Endothelial cell of umbilical vein (primary cell): Measurements from ENCODE around the gene GALR2. TPM values are rescaled to one million over a fixed set of nuclear protein-coding genes. Genes with fewer than 3 reads are reported as not detected.

Source experiments
- BruUV-seq: library from RNA; stranded (reverse); fragments of 400-500 nt; replicated peaks from 2 replicates; lab custom pipeline; 2021; lab: Mats Ljungman, UMichigan
- CTCF ChIA-PET: fragments of 300-600, 350-600 bp; sonication (Branson Sonifier 250); formaldehyde crosslinking; loops from one replicate; lab custom pipeline; 2021; ENCODE audit warnings: antibody characterized with exemption, inconsistent platforms; lab: Charles Lee
- POLR2A ChIA-PET: fragments of 300-600, 350-600 bp; sonication (Branson Sonifier 250); formaldehyde crosslinking; loops from one replicate; lab custom pipeline; 2021; ENCODE audit warnings: antibody characterized with exemption, inconsistent platforms; lab: Charles Lee
- DNase-seq: peaks from one replicate; pipeline ENCODE4 v3.0.0-alpha.2; 2011; ENCODE audit warnings: low read depth, low spot score
- FAIRE-seq: peaks from 2 replicates; lab custom pipeline; 2011; peaks lifted over from hg19 to GRCh38; lab: Jason Lieb, UNC
- H2AFZ ChIP-seq: 2 replicates; pipeline ENCODE4 v1.6.0; 2012; ENCODE audit warnings: low read depth, low read length, control low read depth, inconsistent platforms
- H3K27ac ChIP-seq: 2 replicates; pipeline ENCODE4 v1.5.1; 2011; ENCODE audit warnings: low read depth, mild to moderate bottlenecking, control low read depth, low read length, moderate library complexity; ENCODE audit not compliant: insufficient read depth
- H3K27me3 ChIP-seq, 2 experiments: 2 replicates each; pipeline versions ENCODE4 v1.6.0 to v1.6.1; 2011; ENCODE audit warnings: low read length in 2 of 2, mixed read lengths in 1 of 2; ENCODE audit not compliant: control insufficient read depth in 2 of 2, insufficient read depth in 2 of 2
- H3K36me3 ChIP-seq, 2 experiments: 2 replicates in 1 of 2; 3 replicates in 1 of 2; pipeline ENCODE4 v1.5.1; 2011; ENCODE audit warnings: low read length in 2 of 2, mild to moderate bottlenecking in 1 of 2, moderate library complexity in 1 of 2; ENCODE audit not compliant: control insufficient read depth in 2 of 2, insufficient read depth in 2 of 2; ENCODE audit errors: extremely low read depth in 1 of 2
- H3K4me1 ChIP-seq: 3 replicates; pipeline ENCODE4 v1.5.1; 2011; ENCODE audit warnings: mild to moderate bottlenecking, low read length; ENCODE audit not compliant: control insufficient read depth, insufficient read depth; ENCODE audit errors: extremely low read depth
- H3K4me2 ChIP-seq: 2 replicates; pipeline ENCODE4 v1.6.1; 2011; ENCODE audit warnings: low read length, control low read depth, mixed read lengths; ENCODE audit not compliant: insufficient read depth
- H3K4me3 ChIP-seq, 3 experiments: fragments of 200-600 bp in 1 of 3; sonication (generic), shearing (Covaris generic) in 1 of 3; replicated peaks in 1 of 3; 2 replicates each; pipeline ENCODE4 v1.5.1; 2011 to 2016; ENCODE audit warnings: control low read depth in 3 of 3, low read length in 3 of 3, mild to moderate bottlenecking in 2 of 3, inconsistent platforms in 1 of 3, low read depth in 1 of 3, moderate library complexity in 1 of 3; ENCODE audit not compliant: insufficient read depth in 1 of 3
- H3K79me2 ChIP-seq: 2 replicates; pipeline ENCODE4 v1.6.0; 2012; ENCODE audit warnings: low read length, inconsistent platforms; ENCODE audit not compliant: control insufficient read depth, insufficient read depth
- H3K9ac ChIP-seq: replicated peaks from 2 replicates; pipeline ENCODE3; 2011; ENCODE audit warnings: low read length, control low read depth; ENCODE audit not compliant: insufficient read depth; ENCODE audit errors: extremely low read depth
- H3K9me1 ChIP-seq: replicated peaks from 3 replicates; pipeline ENCODE4 v1.6.0; 2011; ENCODE audit warnings: mild to moderate bottlenecking, low read length; ENCODE audit not compliant: control insufficient read depth, insufficient read depth; ENCODE audit errors: extremely low read depth
- H3K9me3 ChIP-seq: replicated peaks from 2 replicates; pipeline ENCODE4 v1.5.1; 2012; ENCODE audit warnings: low read length, inconsistent platforms; ENCODE audit not compliant: control insufficient read depth, insufficient read depth
- H4K20me1 ChIP-seq: replicated peaks from 2 replicates; pipeline ENCODE3; 2011; ENCODE audit warnings: mild to moderate bottlenecking, low read length; ENCODE audit not compliant: control insufficient read depth, insufficient read depth; ENCODE audit errors: extremely low read depth
- EZH2 ChIP-seq: IDR thresholded peaks from 2 replicates; pipeline ENCODE4 v1.6.1; 2012; ENCODE audit warnings: borderline replicate concordance, low read depth, mild to moderate bottlenecking, moderate library complexity, low read length, inconsistent platforms; ENCODE audit not compliant: severe bottlenecking
- FOS ChIP-seq: IDR thresholded peaks from 2 replicates; pipeline ENCODE4 v1.6.1; 2011; ENCODE audit warnings: mild to moderate bottlenecking, low read length, moderate library complexity, borderline replicate concordance; ENCODE audit not compliant: insufficient read depth
- GATA2 ChIP-seq: IDR thresholded peaks from 2 replicates; pipeline ENCODE4 v1.7.0; 2011; ENCODE audit warnings: low read depth, mild to moderate bottlenecking, moderate library complexity, mixed read lengths, low read length; ENCODE audit not compliant: insufficient read length, insufficient read depth
- JUN ChIP-seq: IDR thresholded peaks from 2 replicates; pipeline ENCODE4 v1.6.1; 2011; ENCODE audit warnings: borderline replicate concordance, low read depth; ENCODE audit not compliant: insufficient read length, insufficient read depth
- MYC ChIP-seq: IDR thresholded peaks from one replicate; pipeline ENCODE4 v1.6.1; 2011; ENCODE audit warnings: mild to moderate bottlenecking, low read depth, low read length
- POLR2A ChIP-seq: IDR thresholded peaks from 2 replicates; pipeline ENCODE4 v1.6.1; 2012; ENCODE audit warnings: low read depth, mild to moderate bottlenecking, control low read depth, low read length
- POLR2AphosphoS5 ChIP-seq: IDR thresholded peaks from 2 replicates; pipeline ENCODE4 v1.6.1; 2012; ENCODE audit warnings: low read depth, mild to moderate bottlenecking, control low read depth, low read length, moderate library complexity; ENCODE audit not compliant: insufficient read depth
- dilution Hi-C: fragments of 300-500 bp; cut with MboI; formaldehyde crosslinking; loops from one replicate; pipeline ENCODE4 v1.15.0; 2019; ENCODE audit warnings: low sequenced_read_pairs; ENCODE audit not compliant: extremely low pct_ligation_motif_present
- intact Hi-C: fragments of 100-400 bp; cut with micrococcal nuclease; formaldehyde crosslinking; loops from one replicate; pipeline ENCODE4 v1.10.0; 2022
- polyA plus RNA-seq, 4 experiments: library from polyadenylated mRNA; depleted of rRNA in 3 of 4; stranded (reverse) in 3 of 4; unstranded in 1 of 4; fragments of >200 nt; gene quantifications; 2 replicates each; pipeline versions ENCODE4 v1.2.1 to v1.2.3, GENCODE V29; 2011 to 2012; ENCODE audit warnings: missing spikeins in 1 of 4
- total RNA-seq: library from RNA; stranded (reverse); gene quantifications from 2 replicates; pipeline ENCODE4 v1.2.3, GENCODE V29; 2021
- TF ChIP-seq, protein P1 (sequence below): IDR thresholded peaks from 2 replicates; pipeline ENCODE4 v1.6.1; 2011; ENCODE audit not compliant: insufficient read depth, insufficient read length
- TF ChIP-seq, protein P2 (sequence below), 2 donors: IDR thresholded peaks; 1 replicate in 1 of 2; 2 replicates in 1 of 2; pipeline ENCODE4 v1.5.1; 2011; ENCODE audit warnings: low read length in 2 of 2, mild to moderate bottlenecking in 2 of 2, moderate library complexity in 2 of 2, control low read depth in 1 of 2, inconsistent platforms in 1 of 2, low read depth in 1 of 2; ENCODE audit not compliant: insufficient read depth in 1 of 2; ENCODE audit errors: extremely low read depth in 1 of 2

Gene GALR2
- total and polyA plus RNA-seq, 2 donors (not counting 3 experiments of a cell fraction or from before 2014, with no cell fraction given), result 0.47 TPM; not detected in 1

DNA sequence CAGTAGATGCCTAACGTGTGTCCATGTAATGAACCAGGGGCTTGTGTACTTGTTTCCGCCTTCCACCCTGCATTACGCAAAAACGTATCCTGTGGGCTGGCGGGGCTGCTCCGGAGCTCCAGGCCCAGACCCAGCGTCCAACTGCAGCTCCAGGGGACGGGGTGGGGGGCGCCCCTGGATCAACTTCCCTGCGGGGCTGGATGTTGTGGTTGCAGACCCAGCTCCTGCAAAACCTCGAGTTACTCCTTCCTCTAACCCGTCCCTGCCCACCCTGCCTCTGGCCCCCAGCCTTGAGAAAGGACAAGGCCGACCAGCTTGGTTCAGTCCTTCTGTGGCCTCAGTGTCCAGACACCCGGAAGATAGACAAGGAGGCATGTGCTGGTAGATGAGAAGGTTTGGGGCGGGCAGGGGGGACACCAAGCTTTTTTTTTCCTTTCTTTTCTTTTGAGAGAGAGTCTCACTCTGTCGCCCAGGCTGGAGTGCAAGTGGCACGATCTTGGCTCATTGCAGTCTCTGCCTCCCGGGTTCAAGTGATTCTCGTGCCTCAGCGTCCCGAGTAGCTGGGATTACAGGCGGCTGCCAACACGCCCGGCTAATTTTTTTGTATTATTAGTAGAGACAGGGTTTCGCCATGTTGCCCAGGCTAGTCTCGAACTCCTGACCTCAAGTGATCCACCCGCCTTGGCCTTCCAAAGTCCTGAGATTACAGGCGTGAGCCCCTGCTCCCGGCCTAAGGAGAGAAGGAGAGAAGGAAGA is 29.7 kb downstream of the GALR2 start:
- POLR2A ChIA-PET, result no interaction called here
- Histone ChIP-seq H3K4me1 (peaks cover 8% of the 10 kb centered on the region), H3K9me1 (no peaks in the 10 kb centered on the region), H3K4me3 (peak overlapping the region; percentile 73 to 87 (median 78)), H3K9ac (peak overlapping the region; percentile 69), H3K4me2 (peak overlapping the region; percentile 79), H2AFZ (peak overlapping the region; percentile 98), H3K79me2 (peaks cover 11% of the 10 kb centered on the region), H3K36me3 (peaks cover 0 to 7% of the 10 kb centered on the region in 2 experiments), H4K20me1 (no peaks in the 10 kb centered on the region), H3K27ac (no peak overlapping the region), H3K27me3 (no peaks in the 10 kb centered on the region), H3K9me3 (no peaks in the 10 kb centered on the region)
- no peak for TF ChIP-seq EZH2
- DNase-seq (no peak), FAIRE-seq (no peak)
- CTCF ChIA-PET, result interaction anchor here (1.2 to 4.2 kb wide), 3 partner anchors 11 to 175 kb away, joined by 4 to 24 read pairs (median 4); no protein-coding TSS in a partner anchor
- BruUV-seq, result TSS peak; percentile 98
- intact Hi-C loops (no loop called here), dilution Hi-C loops (no loop called here)

DNA sequence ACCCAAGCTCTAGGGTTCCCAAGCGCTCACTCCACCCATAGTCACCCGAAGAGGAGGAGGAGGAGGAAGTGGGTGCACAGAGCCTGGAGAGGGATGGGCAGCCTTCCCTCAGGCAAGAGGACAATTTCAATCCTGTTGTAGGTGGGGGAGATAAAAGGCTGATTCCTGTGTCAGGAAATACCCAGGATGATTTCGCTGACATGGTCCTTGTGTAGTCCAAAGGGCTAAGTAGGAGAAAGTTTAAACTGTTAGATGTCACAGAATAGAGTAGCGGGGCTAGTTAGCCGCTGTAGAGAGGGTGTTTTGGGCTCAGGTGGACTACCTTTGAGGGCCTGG is 30.3 kb downstream of the GALR2 start:
- DNase-seq (no peak), FAIRE-seq (no peak)
- Histone ChIP-seq H3K4me2 (no peak overlapping the region), H3K4me1 (peaks cover 8% of the 10 kb centered on the region), H3K36me3 (peaks cover 0 to 7% of the 10 kb centered on the region in 2 experiments), H2AFZ (no peak overlapping the region), H3K9me1 (no peaks in the 10 kb centered on the region), H4K20me1 (no peaks in the 10 kb centered on the region), H3K27ac (no peak overlapping the region), H3K9me3 (no peaks in the 10 kb centered on the region), H3K79me2 (peaks cover 11% of the 10 kb centered on the region), H3K27me3 (no peaks in the 10 kb centered on the region), H3K9ac (no peak overlapping the region), H3K4me3 (no peak overlapping the region)
- BruUV-seq, result no TSS peak
- intact Hi-C loops, result loop anchor here (5.0 kb wide), 1 partner anchor 93 kb away; no protein-coding TSS in a partner anchor
- ChIA-PET POLR2A (no interaction called here), CTCF (interaction anchor here (4.2 kb wide), 1 partner anchor 175 kb away, joined by 24 read pairs; no protein-coding TSS in a partner anchor)
- dilution Hi-C loops, result no loop called here
- TF ChIP-seq MYC (no peak), GATA2 (no peak), EZH2 (no peak), JUN (no peak), POLR2A (no peak), FOS (no peak), POLR2AphosphoS5 (no peak)
- TF ChIP-seq, protein P1, sequence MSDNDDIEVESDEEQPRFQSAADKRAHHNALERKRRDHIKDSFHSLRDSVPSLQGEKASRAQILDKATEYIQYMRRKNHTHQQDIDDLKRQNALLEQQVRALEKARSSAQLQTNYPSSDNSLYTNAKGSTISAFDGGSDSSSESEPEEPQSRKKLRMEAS, result no peak
- TF ChIP-seq, protein P2, sequence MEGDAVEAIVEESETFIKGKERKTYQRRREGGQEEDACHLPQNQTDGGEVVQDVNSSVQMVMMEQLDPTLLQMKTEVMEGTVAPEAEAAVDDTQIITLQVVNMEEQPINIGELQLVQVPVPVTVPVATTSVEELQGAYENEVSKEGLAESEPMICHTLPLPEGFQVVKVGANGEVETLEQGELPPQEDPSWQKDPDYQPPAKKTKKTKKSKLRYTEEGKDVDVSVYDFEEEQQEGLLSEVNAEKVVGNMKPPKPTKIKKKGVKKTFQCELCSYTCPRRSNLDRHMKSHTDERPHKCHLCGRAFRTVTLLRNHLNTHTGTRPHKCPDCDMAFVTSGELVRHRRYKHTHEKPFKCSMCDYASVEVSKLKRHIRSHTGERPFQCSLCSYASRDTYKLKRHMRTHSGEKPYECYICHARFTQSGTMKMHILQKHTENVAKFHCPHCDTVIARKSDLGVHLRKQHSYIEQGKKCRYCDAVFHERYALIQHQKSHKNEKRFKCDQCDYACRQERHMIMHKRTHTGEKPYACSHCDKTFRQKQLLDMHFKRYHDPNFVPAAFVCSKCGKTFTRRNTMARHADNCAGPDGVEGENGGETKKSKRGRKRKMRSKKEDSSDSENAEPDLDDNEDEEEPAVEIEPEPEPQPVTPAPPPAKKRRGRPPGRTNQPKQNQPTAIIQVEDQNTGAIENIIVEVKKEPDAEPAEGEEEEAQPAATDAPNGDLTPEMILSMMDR (IDR thresholded peaks at IDR 0.05; ENCODE audit: extremely low read depth in 1 of 2, insufficient read depth in 1 of 2, low read depth in 1 of 2, low read length in 2 of 2), result no peak
